Karpas-422 (cell line): ENCODE data around the gene GGN. TPM values are rescaled to one million over a fixed set of nuclear protein-coding genes. Genes with fewer than 3 reads are reported as not detected.
A peak's percentile ranks its signal among the peaks of the same experiment; 100 is the strongest.

Source experiments
- DNase-seq: peaks from one replicate; pipeline ENCODE4 v3.0.0-alpha.2; 2015
- H2AFZ ChIP-seq: fragments of 200-600 bp; sonication (generic); 2 replicates; pipeline ENCODE4 v1.6.1; 2014; ENCODE audit warnings: antibody characterized with exemption, low read length, mixed read lengths
- H3K27ac ChIP-seq: fragments of 200-600 bp; sonication (generic); 2 replicates; pipeline ENCODE4 v1.5.1; 2014; ENCODE audit warnings: mild to moderate bottlenecking, low read length, moderate library complexity
- H3K27me3 ChIP-seq: fragments of 200-600 bp; sonication (generic); 2 replicates; pipeline ENCODE4 v1.6.1; 2014; ENCODE audit warnings: low read length, mixed read lengths
- H3K36me3 ChIP-seq: fragments of 200-600 bp; sonication (generic); 2 replicates; pipeline ENCODE4 v1.6.1; 2014; ENCODE audit warnings: low read length, mixed read lengths; ENCODE audit not compliant: insufficient read depth
- H3K4me1 ChIP-seq: fragments of 200-600 bp; sonication (generic); 2 replicates; pipeline ENCODE4 v1.6.1; 2014; ENCODE audit warnings: mild to moderate bottlenecking, low read length, mixed read lengths
- H3K4me2 ChIP-seq: fragments of 200-600 bp; sonication (generic); 2 replicates; pipeline ENCODE4 v1.6.1; 2014; ENCODE audit warnings: low read length, low read depth, mild to moderate bottlenecking; ENCODE audit not compliant: poor library complexity, severe bottlenecking
- H3K4me3 ChIP-seq: fragments of 200-600 bp; sonication (generic); 2 replicates; pipeline ENCODE4 v1.5.1; 2014; ENCODE audit warnings: mild to moderate bottlenecking, antibody characterized with exemption, low read length, mixed read lengths
- H3K79me2 ChIP-seq: fragments of 200-600 bp; sonication (generic); 2 replicates; pipeline ENCODE4 v1.6.1; 2014; ENCODE audit warnings: mild to moderate bottlenecking, low read length, mixed read lengths
- H3K9ac ChIP-seq: fragments of 200-600 bp; sonication (generic); 2 replicates; pipeline ENCODE4 v1.6.0; 2014; ENCODE audit warnings: low read length
- H3K9me2 ChIP-seq: fragments of 200-600 bp; sonication (generic), shearing (Covaris generic); replicated peaks from 2 replicates; pipeline ENCODE4 v1.6.0; 2014; ENCODE audit warnings: mild to moderate bottlenecking, low read length, moderate library complexity; ENCODE audit not compliant: insufficient read depth
- H3K9me3 ChIP-seq: fragments of 300-700, 200-600 bp; sonication (generic); 2 replicates; pipeline ENCODE4 v1.6.1; 2014; ENCODE audit warnings: low read length, mixed read lengths
- H4K20me1 ChIP-seq: fragments of 200-600 bp; sonication (generic); 2 replicates; pipeline ENCODE4 v1.6.1; 2014; ENCODE audit warnings: mild to moderate bottlenecking, antibody characterized with exemption, low read length, low read depth; ENCODE audit not compliant: insufficient read depth
- total RNA-seq: library from RNA; depleted of rRNA; stranded (reverse); fragments of >200 nt; shearing (Covaris generic); gene quantifications from 2 replicates; pipeline ENCODE4 v1.2.3, GENCODE V29; 2014; ENCODE audit warnings: low replicate concordance

The GGN gene
- total RNA-seq, 1 experiment from 2014 or later = not detected

- no peak overlapping the region for H3K9ac ChIP-seq
- H4K20me1 ChIP-seq = no peaks in the 10 kb centered on the region
- no peak overlapping the region for H2AFZ ChIP-seq
- no peaks in the 10 kb centered on the region for H3K79me2 ChIP-seq
- H3K9me3 ChIP-seq = no peaks in the 10 kb centered on the region
- H3K4me1 ChIP-seq = peaks cover 9% of the 10 kb centered on the region
- no peaks in the 10 kb centered on the region for H3K27me3 ChIP-seq
- peaks cover 8% of the 10 kb centered on the region for H3K36me3 ChIP-seq
- no peaks in the 10 kb centered on the region for H3K9me2 ChIP-seq
- no peak overlapping the region for H3K4me2 ChIP-seq
- DNase-seq = no peak
- H3K4me3 ChIP-seq = no peak overlapping the region
- H3K27ac ChIP-seq = no peak overlapping the region
Measured at GRCh38 chr19:38383184-38383583, 4.7 kb downstream of the GGN start.

- no peaks in the 10 kb centered on the region for H3K9me2 ChIP-seq
- H3K9ac ChIP-seq = no peak overlapping the region
- H4K20me1 ChIP-seq = no peaks in the 10 kb centered on the region; the same call in 1 of the 2 replicates
- no peak overlapping the region for H3K4me3 ChIP-seq
- DNase-seq = no peak
- H3K4me2 ChIP-seq = no peak overlapping the region
- H3K27ac ChIP-seq = no peak overlapping the region
- H3K4me1 ChIP-seq = peaks cover 3% of the 10 kb centered on the region
- no peaks in the 10 kb centered on the region for H3K27me3 ChIP-seq
- H3K36me3 ChIP-seq = peaks cover 13% of the 10 kb centered on the region
- no peaks in the 10 kb centered on the region for H3K9me3 ChIP-seq
- no peak overlapping the region for H2AFZ ChIP-seq
- peaks cover 20% of the 10 kb centered on the region for H3K79me2 ChIP-seq
Measured at GRCh38 chr19:38381138-38381537, 6.7 kb downstream of the GGN start.

DNA sequence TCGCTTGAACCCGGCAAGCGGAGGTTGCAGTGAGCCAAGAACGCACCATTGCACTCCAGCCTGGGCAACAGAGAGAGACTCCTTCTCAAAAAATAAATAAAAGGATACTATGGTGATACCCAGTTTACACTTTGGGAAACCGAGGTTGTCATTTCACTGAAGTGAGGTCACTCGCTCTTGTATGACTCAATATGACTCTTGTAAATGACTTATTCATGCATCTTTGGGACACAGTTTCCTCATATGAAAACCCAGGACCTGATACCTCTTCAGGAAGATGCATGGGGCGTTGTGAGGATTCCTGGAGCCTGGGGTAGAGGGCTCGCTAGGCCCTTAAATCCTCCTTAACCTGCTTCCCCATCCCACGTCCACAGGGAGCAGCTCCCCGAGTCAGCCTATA is 9.0 kb downstream of the GGN start:
- H4K20me1 ChIP-seq = peaks cover 6% of the 10 kb centered on the region; the same call in 1 of the 2 replicates
- H3K9me3 ChIP-seq = no peaks in the 10 kb centered on the region
- H3K9ac ChIP-seq = no peak overlapping the region
- H3K9me2 ChIP-seq = no peaks in the 10 kb centered on the region
- DNase-seq = no peak
- H2AFZ ChIP-seq = no peak overlapping the region
- peaks cover 33% of the 10 kb centered on the region for H3K79me2 ChIP-seq
- peaks cover 15% of the 10 kb centered on the region for H3K4me1 ChIP-seq
- H3K4me2 ChIP-seq = no peak overlapping the region
- H3K36me3 ChIP-seq = peaks cover 13% of the 10 kb centered on the region
- H3K27ac ChIP-seq = no peak overlapping the region
- no peaks in the 10 kb centered on the region for H3K27me3 ChIP-seq
- no peak overlapping the region for H3K4me3 ChIP-seq

- Histone ChIP-seq H3K27ac (no peak overlapping the region), H3K4me3 (no peak overlapping the region), H3K79me2 (peaks cover 33% of the 10 kb centered on the region), H3K4me1 (peaks cover 19% of the 10 kb centered on the region), H4K20me1 (peaks cover 6% of the 10 kb centered on the region; the same call in 1 of the 2 replicates), H3K27me3 (no peaks in the 10 kb centered on the region), H2AFZ (no peak overlapping the region), H3K4me2 (no peak overlapping the region), H3K9me3 (no peaks in the 10 kb centered on the region), H3K9ac (no peak overlapping the region), H3K9me2 (no peaks in the 10 kb centered on the region), H3K36me3 (peaks cover 13% of the 10 kb centered on the region)
- no peak for DNase-seq
Measured at GRCh38 chr19:38377052-38377451, 10.8 kb downstream of the GGN start.

DNA sequence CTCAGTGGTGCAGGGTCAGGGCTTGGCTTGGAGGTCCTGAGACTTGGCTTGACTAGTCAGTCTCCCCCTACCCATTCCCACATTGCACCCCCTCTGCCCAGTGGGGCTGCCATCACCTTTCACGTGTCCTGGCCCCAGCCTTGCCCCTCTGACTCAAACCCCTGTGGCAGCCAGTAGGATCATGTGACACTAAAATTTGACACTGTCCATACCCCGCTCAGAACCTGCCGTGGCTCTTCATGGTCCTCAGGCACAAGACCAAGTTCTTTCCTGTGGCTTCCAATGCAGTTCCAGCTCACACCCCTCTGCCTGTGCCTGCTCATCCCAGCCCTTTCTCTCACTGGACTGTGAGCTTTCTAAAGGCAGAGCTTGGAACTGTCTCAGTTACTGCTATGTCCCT is 11.3 kb downstream of the GGN start:
- Histone ChIP-seq H3K27ac (no peak overlapping the region), H3K9me3 (no peaks in the 10 kb centered on the region), H3K9ac (peak overlapping the region; percentile 85; the same call in 1 of the 2 replicates), H3K79me2 (peaks cover 33% of the 10 kb centered on the region), H3K9me2 (no peaks in the 10 kb centered on the region), H3K4me2 (peak overlapping the region; percentile 90), H4K20me1 (peaks cover 6% of the 10 kb centered on the region; the same call in 1 of the 2 replicates), H2AFZ (no peak overlapping the region), H3K4me3 (peak overlapping the region; percentile 85; the same call in 1 of the 2 replicates), H3K27me3 (no peaks in the 10 kb centered on the region), H3K4me1 (peaks cover 19% of the 10 kb centered on the region), H3K36me3 (peaks cover 10% of the 10 kb centered on the region)
- no peak for DNase-seq

DNA sequence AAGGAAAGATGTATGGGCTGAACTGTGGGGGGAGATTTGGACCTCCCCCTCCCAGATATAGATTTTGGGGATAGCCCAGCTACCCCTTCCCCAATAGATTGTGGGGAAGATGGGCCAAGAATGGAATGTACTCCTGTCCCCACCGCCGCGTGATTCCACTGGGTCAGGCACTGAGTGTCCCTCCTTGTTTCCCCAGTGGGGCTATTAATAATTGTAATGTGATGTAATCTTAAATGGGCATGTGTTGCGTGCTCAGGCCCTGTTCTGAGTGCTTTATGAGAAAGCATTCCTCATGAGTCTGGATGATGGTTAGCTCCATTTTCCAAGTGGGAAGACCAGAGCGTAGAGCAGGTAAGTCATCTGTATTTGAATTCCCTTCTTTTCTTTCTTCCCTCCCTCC is 12.1 kb downstream of the GGN start:
- Histone ChIP-seq H3K4me3 (peak overlapping the region; percentile 85), H3K9me3 (no peaks in the 10 kb centered on the region), H3K9ac (peak overlapping the region; percentile 85), H4K20me1 (peaks cover 6% of the 10 kb centered on the region; the same call in 1 of the 2 replicates), H3K9me2 (no peaks in the 10 kb centered on the region), H3K79me2 (peaks cover 33% of the 10 kb centered on the region), H3K4me2 (peak overlapping the region; percentile 90), H3K36me3 (peaks cover 4% of the 10 kb centered on the region; the same call in 1 of the 2 replicates), H3K27ac (0 out of 2 replicates have a peak overlapping the region, but pooled peaks have one; percentile 14), H2AFZ (no peak overlapping the region), H3K4me1 (peaks cover 19% of the 10 kb centered on the region), H3K27me3 (no peaks in the 10 kb centered on the region)
- DNase-seq = no peak

GRCh38 chr19:38375098-38375493 is 12.7 kb downstream of the GGN start:
- peak overlapping the region; percentile 14; the same call in 1 of the 2 replicates for H3K27ac ChIP-seq
- H3K4me3 ChIP-seq = peak overlapping the region; percentile 85
- peaks cover 19% of the 10 kb centered on the region for H3K4me1 ChIP-seq
- no peaks in the 10 kb centered on the region for H3K9me3 ChIP-seq
- no peaks in the 10 kb centered on the region for H3K27me3 ChIP-seq
- H3K79me2 ChIP-seq = peaks cover 33% of the 10 kb centered on the region
- H3K9ac ChIP-seq = peak overlapping the region; percentile 85
- H3K9me2 ChIP-seq = no peaks in the 10 kb centered on the region
- peaks cover 6% of the 10 kb centered on the region; the same call in 1 of the 2 replicates for H4K20me1 ChIP-seq
- DNase-seq = no peak
- H2AFZ ChIP-seq = peak overlapping the region; percentile 51; the same call in 1 of the 2 replicates
- H3K4me2 ChIP-seq = peak overlapping the region; percentile 90
- peaks cover 4% of the 10 kb centered on the region; the same call in 1 of the 2 replicates for H3K36me3 ChIP-seq

- Histone ChIP-seq H3K9me2 (no peaks in the 10 kb centered on the region), H3K9ac (peak within 1 kb of the TSS; percentile 85), H3K36me3 (peaks cover 4% of the 10 kb centered on the region; the same call in 1 of the 2 replicates), H2AFZ (peak within 1 kb of the TSS; percentile 73), H3K4me3 (peak within 1 kb of the TSS; percentile 85), H4K20me1 (peaks cover 6% of the 10 kb centered on the region; the same call in 1 of the 2 replicates), H3K4me1 (peaks cover 19% of the 10 kb centered on the region), H3K9me3 (no peaks in the 10 kb centered on the region), H3K4me2 (peak within 1 kb of the TSS; percentile 90), H3K79me2 (peaks cover 33% of the 10 kb centered on the region), H3K27me3 (no peaks in the 10 kb centered on the region), H3K27ac (peak within 1 kb of the TSS; percentile 14; the same call in 1 of the 2 replicates)
- peak; percentile 100 for DNase-seq
Measured at GRCh38 chr19:38374332-38375097, 13.3 kb downstream of the GGN start, which contains the start of gene PSMD8. TSS of gene PSMD8 (plus strand) at chr19:38374571. CDS start at chr19:38374602, 31 bp downstream.
